HepG2 (cell line): ENCODE measurements around the gene CCDC144A. TPM values are rescaled to one million over a fixed set of nuclear protein-coding genes. Genes with fewer than 3 reads are reported as not detected.
"Not testable (repeated sequence)": the region's sequence is repeated elsewhere in the genome, so short reads cannot be mapped to it uniquely, and the experiment has no call there.

ENCODE experiments used
- ATAC-seq: fragments of 200-7000 bp; cut with Tn5 transposase; 3 replicates; pipeline ENCODE4 v1.9.1; 2020; ENCODE audit warnings: mild to moderate bottlenecking, moderate library complexity
- BruUV-seq: library from RNA; stranded (reverse); fragments of 400-500 nt; replicated peaks from 2 replicates; lab custom pipeline; 2021; lab: Mats Ljungman, UMichigan
- CTCF ChIA-PET: fragments of 300-600 bp; formaldehyde crosslinking; extraction: SDS; loops from one replicate; lab custom pipeline; 2021; ENCODE audit warnings: low total read pairs, inconsistent platforms, low intra/inter-chr PET ratio; lab: Yijun Ruan, JAX
- POLR2A ChIA-PET: fragments of 350-600 bp; sonication (Branson Sonifier 250); formaldehyde crosslinking; loops from one replicate; lab custom pipeline; 2020; ENCODE audit warnings: antibody characterized with exemption, inconsistent platforms; lab: Yijun Ruan, JAX
- DNase-seq: peaks from one replicate; pipeline ENCODE4 v3.0.0-alpha.2; 2015; ENCODE audit warnings: low spot score
- FAIRE-seq: peaks from 3 replicates; lab custom pipeline; 2011; peaks lifted over from hg19 to GRCh38; lab: Jason Lieb, UNC
- H2AFZ ChIP-seq: one replicate; pipeline ENCODE4 v1.6.1; 2011; ENCODE audit warnings: low read length, inconsistent platforms
- H3K27ac ChIP-seq: fragments of 300-600 bp; 3 replicates; pipeline ENCODE4 v1.8.0; 2011; ENCODE audit warnings: mixed run types, mild to moderate bottlenecking, mixed read lengths, low read length, inconsistent platforms; ENCODE audit not compliant: insufficient read depth; ENCODE audit errors: extremely low read length
- H3K27me3 ChIP-seq, 2 experiments: fragments of 200-600 bp in 1 of 2; 2 replicates in 1 of 2; 3 replicates in 1 of 2; pipeline versions ENCODE4 v1.6.0 to v1.8.0; 2011; ENCODE audit warnings: low read length in 2 of 2, mild to moderate bottlenecking in 2 of 2, moderate library complexity in 2 of 2, inconsistent platforms in 1 of 2; ENCODE audit not compliant: insufficient read depth in 2 of 2, control insufficient read depth in 1 of 2
- H3K36me3 ChIP-seq, 2 experiments: fragments of 200-600 bp in 1 of 2; replicated peaks in 1 of 2; 2 replicates in 1 of 2; 3 replicates in 1 of 2; pipeline versions ENCODE4 v1.5.1 to v1.8.0; 2011; ENCODE audit warnings: low read length in 2 of 2, inconsistent platforms in 1 of 2; ENCODE audit not compliant: insufficient read depth in 2 of 2, control insufficient read depth in 1 of 2
- H3K4me1 ChIP-seq: 2 replicates; pipeline ENCODE4 v1.5.1; 2012; ENCODE audit warnings: low read length, inconsistent platforms; ENCODE audit not compliant: insufficient read depth
- H3K4me2 ChIP-seq: 2 replicates; pipeline ENCODE4 v1.6.0; 2011; ENCODE audit warnings: low read depth, low read length, inconsistent platforms
- H3K4me3 ChIP-seq, 3 experiments: fragments of 200-600 bp in 1 of 3; sonication (generic), shearing (Covaris generic) in 1 of 3; replicated peaks in 1 of 3; 2 replicates each; pipeline ENCODE4 v1.5.1; 2011 to 2016; ENCODE audit warnings: low read length in 3 of 3, inconsistent platforms in 2 of 3, low read depth in 2 of 3, mild to moderate bottlenecking in 2 of 3, control low read depth in 1 of 3, mixed read lengths in 1 of 3; ENCODE audit not compliant: insufficient read depth in 1 of 3
- H3K79me2 ChIP-seq: one replicate; pipeline ENCODE4 v1.6.1; 2011; ENCODE audit warnings: low read length, inconsistent platforms; ENCODE audit not compliant: insufficient read depth
- H3K9ac ChIP-seq: 2 replicates; pipeline ENCODE4 v1.6.0; 2011; ENCODE audit warnings: mild to moderate bottlenecking, low read depth, low read length, inconsistent platforms; ENCODE audit not compliant: insufficient read depth
- H3K9me3 ChIP-seq: 2 replicates; pipeline ENCODE4 v1.5.1; 2012; ENCODE audit warnings: mild to moderate bottlenecking, low read length
- H4K20me1 ChIP-seq: 2 replicates; pipeline ENCODE4 v1.6.0; 2011; ENCODE audit warnings: inconsistent platforms, mild to moderate bottlenecking, low read length, moderate library complexity; ENCODE audit not compliant: insufficient read depth
- WGBS: methylation state at CpG from one replicate; pipeline ENCODE4 v1.1.6; 2017; ENCODE audit warnings: low lambda C conversion rate; 5-methylcytosine and 5-hydroxymethylcytosine counted together
- in situ Hi-C: cut with HindIII; loops from 2 replicates; pipeline ENCODE4 v1.10.0; 2017; ENCODE audit warnings: low pct_unique_long_range_greater_than_20kb; ENCODE audit not compliant: extremely low pct_ligation_motif_present
- intact Hi-C: fragments of 100-400 bp; cut with micrococcal nuclease; formaldehyde crosslinking; loops from one replicate; pipeline ENCODE4 v1.10.0; 2022; ENCODE audit not compliant: unreplicated experiment
- polyA plus RNA-seq, 8 experiments: library from polyadenylated mRNA; depleted of rRNA in 3 of 8; stranded (reverse) in 7 of 8; unstranded in 1 of 8; fragments of >200 nt; fragmentation: Illumina TruSeq in 4 of 8; extraction: Trizol in 4 of 8; gene quantifications; 2 replicates each; pipeline versions ENCODE4 v1.2.1 to v1.2.3, GENCODE V29; 2011 to 2016; ENCODE audit warnings: low read depth in 4 of 8, missing spikeins in 1 of 8, mixed read lengths in 1 of 8; ENCODE audit not compliant: insufficient read depth in 1 of 8
- total RNA-seq, 5 experiments: library from RNA; depleted of rRNA; stranded (reverse); fragments of >200 nt; fragmentation: Illumina TruSeq; extraction: Trizol; gene quantifications; 2 replicates each; pipeline ENCODE4 v1.2.3, GENCODE V29; 2016; ENCODE audit warnings: low read depth in 1 of 5

The CCDC144A gene
- total and polyA plus RNA-seq, 2 of the 13 experiments (the other 11 are each of a cell fraction or from before 2014, with no cell fraction given) = 0.09 TPM; not detected in 1

DNA sequence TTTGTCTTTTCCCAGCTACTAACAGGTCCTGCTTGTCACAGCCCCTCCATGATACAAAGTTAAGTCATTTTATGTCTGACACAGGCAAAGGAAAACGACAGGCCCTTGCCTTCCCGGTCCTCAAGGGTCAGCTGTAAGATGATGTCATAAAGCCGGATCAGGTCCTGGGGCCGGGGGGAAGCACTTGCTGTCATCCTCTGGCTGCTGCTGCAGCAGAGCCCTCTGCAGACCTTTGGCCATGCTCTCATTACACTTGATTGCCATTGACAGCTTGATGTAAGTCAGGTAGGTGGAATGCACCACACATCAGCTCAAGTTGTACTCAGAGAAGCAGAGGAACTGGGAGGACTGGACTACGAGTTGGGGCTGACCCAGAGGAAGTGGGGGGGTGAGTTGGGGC is 97.8 kb downstream of the CCDC144A start:
- H3K36me3 ChIP-seq, H3K27ac ChIP-seq, CTCF ChIA-PET, H2AFZ ChIP-seq, H3K9ac ChIP-seq, DNase-seq, H3K4me2 ChIP-seq, in situ Hi-C loops, H3K27me3 ChIP-seq, H3K4me1 ChIP-seq, BruUV-seq, H3K79me2 ChIP-seq, ATAC-seq, H4K20me1 ChIP-seq, H3K4me3 ChIP-seq, FAIRE-seq, intact Hi-C loops, H3K9me3 ChIP-seq, POLR2A ChIA-PET: not testable (repeated sequence)
- 0% methylated on average over 5 of the region's 5 CpGs for WGBS

- FAIRE-seq, H3K4me1 ChIP-seq, H3K9me3 ChIP-seq, in situ Hi-C loops, DNase-seq, CTCF ChIA-PET, H3K27me3 ChIP-seq, POLR2A ChIA-PET, H3K36me3 ChIP-seq, H2AFZ ChIP-seq, ATAC-seq, intact Hi-C loops, H3K4me2 ChIP-seq, H3K27ac ChIP-seq, H3K4me3 ChIP-seq, H3K9ac ChIP-seq, BruUV-seq, H4K20me1 ChIP-seq, H3K79me2 ChIP-seq: not testable (repeated sequence)
- WGBS = 26% methylated on average over 5 of the region's 11 CpGs
These were observed 99.0 kb downstream of the CCDC144A start for GRCh38 chr17:16788889-16789536.

DNA sequence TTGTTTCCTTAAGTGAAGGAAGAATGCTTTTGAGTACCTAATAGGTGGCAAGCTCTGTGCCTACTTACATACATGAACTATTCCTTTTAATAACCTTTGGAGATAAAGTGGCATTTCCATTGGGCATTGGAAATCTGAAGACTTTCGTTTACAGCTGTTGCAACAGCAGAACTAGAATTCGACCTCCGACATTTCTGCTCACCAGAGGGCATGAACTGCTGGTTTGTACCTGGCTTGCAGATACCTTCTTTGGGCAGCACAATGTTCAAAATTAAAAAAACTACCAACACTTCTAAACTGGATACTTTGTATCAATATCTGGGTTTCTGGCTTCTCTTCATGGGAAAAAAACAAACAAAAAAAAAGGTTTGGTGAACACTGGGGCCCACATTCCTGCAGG is 99.6 kb downstream of the CCDC144A start:
- H3K4me3 ChIP-seq, intact Hi-C loops, H3K27ac ChIP-seq, H3K9me3 ChIP-seq, H3K27me3 ChIP-seq, BruUV-seq, in situ Hi-C loops, CTCF ChIA-PET, H3K4me1 ChIP-seq, H3K9ac ChIP-seq, H4K20me1 ChIP-seq, ATAC-seq, H3K36me3 ChIP-seq, H3K4me2 ChIP-seq, H2AFZ ChIP-seq, POLR2A ChIA-PET, FAIRE-seq, DNase-seq, H3K79me2 ChIP-seq: not testable (repeated sequence)
- WGBS = no CpG with 5 or more reads among the region's 3 CpGs

- H3K27ac ChIP-seq, H3K4me2 ChIP-seq, H3K9me3 ChIP-seq, H3K27me3 ChIP-seq, H3K36me3 ChIP-seq, DNase-seq, POLR2A ChIA-PET, intact Hi-C loops, H3K4me3 ChIP-seq, H4K20me1 ChIP-seq, CTCF ChIA-PET, H3K9ac ChIP-seq, in situ Hi-C loops, H2AFZ ChIP-seq, BruUV-seq, H3K4me1 ChIP-seq, H3K79me2 ChIP-seq, FAIRE-seq: not testable (repeated sequence)
- WGBS = 51% methylated on average over 5 of the region's 9 CpGs
- peak; percentile 79 for ATAC-seq
These were observed 100.4 kb downstream of the CCDC144A start for GRCh38 chr17:16790313-16790871.
